Esophagus muscularis mucosa (tissue), 4 donors: ENCODE results near the gene MRNIP. TPM values are rescaled to one million over a fixed set of nuclear protein-coding genes. Genes with fewer than 3 reads are reported as not detected.
"Not testable (repeated sequence)": the region's sequence is repeated elsewhere in the genome, so short reads cannot be mapped to it uniquely, and the experiment has no call there.

Source experiments
- DNase-seq: peaks from one replicate; pipeline ENCODE4 v3.0.0-alpha.2; 2017; ENCODE audit errors: extremely low spot score
- H3K27ac ChIP-seq, 4 donors: fragments of 200-600 bp; sonication (generic); replicated peaks in 1 of 4; 1 replicate in 3 of 4; 2 replicates in 1 of 4; pipeline ENCODE4 v1.5.1; 2016 to 2019; ENCODE audit warnings: mild to moderate bottlenecking in 1 of 4
- H3K27me3 ChIP-seq, 4 donors: fragments of 200-600 bp; sonication (generic); one replicate each; pipeline versions ENCODE4 v1.5.1 to v1.6.0; 2016 to 2019
- H3K36me3 ChIP-seq, 4 donors: fragments of 200-600 bp; sonication (generic); one replicate each; pipeline ENCODE4 v1.5.1; 2016 to 2019
- H3K4me1 ChIP-seq, 4 donors: fragments of 200-600 bp; sonication (generic); one replicate each; pipeline ENCODE4 v1.5.1; 2016 to 2019
- H3K4me3 ChIP-seq, 4 donors: fragments of 200-600 bp; sonication (generic); 1 replicate in 2 of 4; 2 replicates in 2 of 4; pipeline ENCODE4 v1.5.1; 2016 to 2019; ENCODE audit warnings: mild to moderate bottlenecking in 4 of 4, moderate library complexity in 1 of 4
- H3K9me3 ChIP-seq, 4 donors: fragments of 200-600 bp; sonication (generic); 1 replicate in 3 of 4; 2 replicates in 1 of 4; pipeline ENCODE4 v1.5.1; 2016 to 2019
- EP300 ChIP-seq: sonication (generic); formaldehyde crosslinking; IDR thresholded peaks from one replicate; pipeline ENCODE4 v1.6.1; 2017; ENCODE audit warnings: antibody characterized with exemption
- POLR2A ChIP-seq: fragments of 450-650 bp; IDR thresholded peaks from one replicate; pipeline ENCODE4 v1.6.1; 2017; ENCODE audit warnings: antibody characterized with exemption, moderate library complexity, mild to moderate bottlenecking, low read depth
- POLR2AphosphoS5 ChIP-seq, 2 donors: sonication (generic); formaldehyde crosslinking; IDR thresholded peaks; one replicate each; pipeline ENCODE4 v1.6.1; 2017; ENCODE audit warnings: antibody characterized with exemption in 2 of 2
- WGBS: methylation state at CpG from one replicate; pipeline ENCODE4 v1.1.5; 2018; 5-methylcytosine and 5-hydroxymethylcytosine counted together
- intact Hi-C: fragments of 100-400 bp; cut with DNase I; formaldehyde crosslinking; loops from one replicate; pipeline ENCODE4 v1.15.1; 2023
- total RNA-seq, 4 donors: library from RNA; depleted of rRNA; stranded (reverse); fragments of >200 nt; gene quantifications; one replicate each; pipeline versions ENCODE4 v1.1.0 to v1.2.1, GENCODE V29; 2016
- TF ChIP-seq, protein P1 (sequence below), 3 experiments: fragments of 200-600 bp in 2 of 3; fragments of 450-650 bp in 1 of 3; sonication (generic) in 2 of 3; IDR thresholded peaks; one replicate each; pipeline ENCODE4 v1.5.1; 2017 to 2019; ENCODE audit warnings: antibody characterized with exemption in 3 of 3, mild to moderate bottlenecking in 2 of 3, moderate library complexity in 1 of 3

MRNIP gene
- total RNA-seq, 4 donors from 2014 or later, result 21.2 to 34.2 (median 23.3) TPM

- Histone ChIP-seq H3K27ac (peak within 1 kb of the TSS; percentile 66 to 90 (median 84)), H3K4me1 (peaks cover 48 to 58% (median 55%) of the 10 kb centered on the region in 4 donors), H3K4me3 (peak within 1 kb of the TSS; percentile 62 to 80 (median 72)), H3K36me3 (peaks cover 14 to 23% (median 15%) of the 10 kb centered on the region in 4 donors), H3K27me3 (no peaks in the 10 kb centered on the region), H3K9me3 (no peaks in the 10 kb centered on the region)
- no peak for DNase-seq
- TF ChIP-seq, protein P1, sequence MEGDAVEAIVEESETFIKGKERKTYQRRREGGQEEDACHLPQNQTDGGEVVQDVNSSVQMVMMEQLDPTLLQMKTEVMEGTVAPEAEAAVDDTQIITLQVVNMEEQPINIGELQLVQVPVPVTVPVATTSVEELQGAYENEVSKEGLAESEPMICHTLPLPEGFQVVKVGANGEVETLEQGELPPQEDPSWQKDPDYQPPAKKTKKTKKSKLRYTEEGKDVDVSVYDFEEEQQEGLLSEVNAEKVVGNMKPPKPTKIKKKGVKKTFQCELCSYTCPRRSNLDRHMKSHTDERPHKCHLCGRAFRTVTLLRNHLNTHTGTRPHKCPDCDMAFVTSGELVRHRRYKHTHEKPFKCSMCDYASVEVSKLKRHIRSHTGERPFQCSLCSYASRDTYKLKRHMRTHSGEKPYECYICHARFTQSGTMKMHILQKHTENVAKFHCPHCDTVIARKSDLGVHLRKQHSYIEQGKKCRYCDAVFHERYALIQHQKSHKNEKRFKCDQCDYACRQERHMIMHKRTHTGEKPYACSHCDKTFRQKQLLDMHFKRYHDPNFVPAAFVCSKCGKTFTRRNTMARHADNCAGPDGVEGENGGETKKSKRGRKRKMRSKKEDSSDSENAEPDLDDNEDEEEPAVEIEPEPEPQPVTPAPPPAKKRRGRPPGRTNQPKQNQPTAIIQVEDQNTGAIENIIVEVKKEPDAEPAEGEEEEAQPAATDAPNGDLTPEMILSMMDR (IDR thresholded peaks at IDR 0.05), result no peak
- peak; percentile 39 to 46 for TF ChIP-seq POLR2AphosphoS5 (IDR thresholded peaks at IDR 0.05)
- WGBS, result 40% methylated on average over 7 of the region's 19 CpGs
- intact Hi-C loops, result no loop called here
These were observed 65.0 kb downstream of the MRNIP start, which contains the start of gene LTC4S for GRCh38 chr5:179793468-179794139. Gene LTC4S (plus strand): TSS chr5:179793986. CDS start chr5:179794081, 95 bp downstream.

- Histone ChIP-seq H3K36me3 (peaks cover 6 to 15% (median 7%) of the 10 kb centered on the region in 4 donors), H3K27ac (peak overlapping the region; percentile 50 to 73 (median 66)), H3K9me3 (no peaks in the 10 kb centered on the region), H3K27me3 (no peaks in the 10 kb centered on the region), H3K4me1 (peaks cover 48 to 58% (median 55%) of the 10 kb centered on the region in 4 donors), H3K4me3 (no peak overlapping the region)
- intact Hi-C loops, result no loop called here
- DNase-seq, result no peak
- TF ChIP-seq POLR2A, result no peak
- TF ChIP-seq EP300, result no peak
- no peak for TF ChIP-seq POLR2AphosphoS5 (IDR thresholded peaks at IDR 0.05)
- TF ChIP-seq, protein P1 (IDR thresholded peaks at IDR 0.05), result no peak
- 71% methylated on average over 23 of the region's 24 CpGs for WGBS
These were observed 65.8 kb downstream of the MRNIP start for GRCh38 chr5:179792612-179793467.

GRCh38 chr5:179791881-179792611 lies 66.6 kb downstream of the MRNIP start:
- Histone ChIP-seq H3K9me3 (no peaks in the 10 kb centered on the region), H3K4me1 (peaks cover 46 to 56% (median 52%) of the 10 kb centered on the region in 4 donors), H3K4me3 (no peak overlapping the region), H3K27me3 (no peaks in the 10 kb centered on the region), H3K27ac (peak overlapping the region; percentile 50 to 73 (median 66)), H3K36me3 (peaks cover 0 to 7% (median 0%) of the 10 kb centered on the region in 4 donors)
- no peak for TF ChIP-seq EP300
- TF ChIP-seq POLR2AphosphoS5 (IDR thresholded peaks at IDR 0.05), result no peak
- TF ChIP-seq POLR2A, result no peak
- TF ChIP-seq, protein P1 (IDR thresholded peaks at IDR 0.05), result no peak
- WGBS, result 54% methylated on average over 6 of the region's 15 CpGs
- DNase-seq, result no peak
- intact Hi-C loops, result no loop called here

DNA sequence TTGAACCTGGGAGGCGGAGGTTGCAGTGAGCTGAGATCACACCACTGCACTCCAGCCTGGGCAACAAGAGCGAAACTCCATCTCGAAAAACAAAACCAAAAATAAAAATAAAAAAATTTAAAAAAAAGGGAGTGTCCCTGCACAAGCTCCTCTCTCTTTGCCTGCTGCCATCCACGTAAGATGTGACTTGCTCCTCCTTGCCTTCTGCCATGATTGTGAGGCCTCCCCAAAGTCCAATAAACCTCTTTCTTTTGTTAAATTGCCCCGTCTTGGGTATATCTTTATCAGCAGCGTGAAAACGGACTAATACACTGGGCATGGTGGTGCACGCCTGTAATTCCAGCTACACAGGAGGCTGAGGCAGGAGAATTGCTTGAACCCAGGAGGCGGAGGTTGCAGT lies 69.3 kb downstream of the MRNIP start:
- H3K27me3 ChIP-seq, intact Hi-C loops, H3K9me3 ChIP-seq, DNase-seq, H3K36me3 ChIP-seq, H3K27ac ChIP-seq, H3K4me3 ChIP-seq: not testable (repeated sequence)
- WGBS, result 94% methylated on average over 9 of the region's 9 CpGs
- H3K4me1 ChIP-seq, result peaks cover 22 to 31% (median 25%) of the 10 kb centered on the region in 4 donors
